Muscle of leg (tissue), 11 donors: Measurements from ENCODE around the gene NAA20. TPM values are rescaled to one million over a fixed set of nuclear protein-coding genes. Genes with fewer than 3 reads are reported as not detected.
A peak's percentile ranks its signal among the peaks of the same experiment; 100 is the strongest.

ENCODE experiments used
- DNase-seq: peaks from one replicate; pipeline ENCODE4 v3.0.0; 2013
- H3K27ac ChIP-seq: one replicate; pipeline ENCODE4 v1.5.1; 2013; ENCODE audit warnings: mild to moderate bottlenecking, low read length, control low read depth
- H3K27me3 ChIP-seq: one replicate; pipeline ENCODE4 v1.6.1; 2013; ENCODE audit warnings: low read length; ENCODE audit not compliant: control insufficient read depth, insufficient read depth
- H3K36me3 ChIP-seq: one replicate; pipeline ENCODE4 v1.6.1; 2013; ENCODE audit warnings: low read length; ENCODE audit not compliant: control insufficient read depth, insufficient read depth
- H3K4me1 ChIP-seq: one replicate; pipeline ENCODE4 v1.6.1; 2013; ENCODE audit warnings: low read length; ENCODE audit not compliant: control insufficient read depth, insufficient read depth
- H3K4me3 ChIP-seq: one replicate; pipeline ENCODE4 v1.5.1; 2013; ENCODE audit warnings: low read length, control low read depth
- H3K9me3 ChIP-seq: replicated peaks from 2 replicates; pipeline ENCODE4 v1.6.1; 2013; ENCODE audit warnings: low read depth, low read length; ENCODE audit not compliant: control insufficient read depth
- WGBS: methylation state at CpG from one replicate; pipeline ENCODE4 v1.1.5; 2013; ENCODE audit warnings: missing lambda C conversion rate; ENCODE audit not compliant: insufficient coverage; 5-methylcytosine and 5-hydroxymethylcytosine counted together
- polyA plus RNA-seq, 8 donors: library from polyadenylated mRNA; unstranded; fragments of 120-200 nt; gene quantifications; one replicate each; pipeline versions ENCODE4 v1.2.1 to v1.2.3, GENCODE V29; 2013; ENCODE audit warnings: inconsistent platforms in 1 of 8, low replicate concordance in 1 of 8; ENCODE audit not compliant: insufficient read length in 8 of 8, insufficient read depth in 1 of 8
- total RNA-seq: library from RNA; stranded (reverse); fragments of 120-200 nt; gene quantifications from one replicate; pipeline ENCODE4 v1.2.4, GENCODE V29; 2013

NAA20 gene
- total and polyA plus RNA-seq, 9 donors, result 40.9 to 72.4 (median 67.2) TPM

DNA sequence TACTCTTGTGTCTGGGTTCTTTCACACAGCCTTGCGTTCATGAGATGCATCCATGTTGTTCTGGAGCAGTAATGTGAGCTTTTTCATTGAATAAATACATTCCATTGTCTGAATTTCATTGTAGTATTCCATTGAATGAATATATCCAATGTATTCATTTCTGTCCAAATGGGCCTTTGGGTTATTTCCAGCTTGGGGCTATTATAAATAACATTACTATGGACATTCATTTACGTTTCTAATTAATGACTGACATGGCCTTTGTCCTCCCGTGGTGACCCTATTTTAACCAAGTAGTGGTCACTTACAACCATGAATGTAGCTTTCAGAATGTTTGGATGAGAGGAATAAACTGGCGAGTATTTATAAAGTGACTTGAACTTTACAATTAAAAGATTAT is 30.1 kb upstream of the NAA20 start:
- DNase-seq, result no peak
- Histone ChIP-seq H3K36me3 (peaks cover 2% of the 10 kb centered on the region), H3K27me3 (no peaks in the 10 kb centered on the region), H3K4me1 (peaks cover 7% of the 10 kb centered on the region), H3K4me3 (no peak overlapping the region), H3K27ac (no peak overlapping the region), H3K9me3 (no peaks in the 10 kb centered on the region)
- WGBS, result no CpG with 5 or more reads among the region's 4 CpGs

- Histone ChIP-seq H3K9me3 (no peaks in the 10 kb centered on the region), H3K27ac (peak overlapping the region; percentile 22), H3K4me3 (no peak overlapping the region), H3K4me1 (peaks cover 27% of the 10 kb centered on the region), H3K36me3 (peaks cover 2% of the 10 kb centered on the region), H3K27me3 (no peaks in the 10 kb centered on the region)
- WGBS, result 50% methylated on average over 1 of the region's 5 CpGs
- no peak for DNase-seq
Observed at GRCh38 chr20:19990850-19991249, 26.3 kb upstream of the NAA20 start.

DNA sequence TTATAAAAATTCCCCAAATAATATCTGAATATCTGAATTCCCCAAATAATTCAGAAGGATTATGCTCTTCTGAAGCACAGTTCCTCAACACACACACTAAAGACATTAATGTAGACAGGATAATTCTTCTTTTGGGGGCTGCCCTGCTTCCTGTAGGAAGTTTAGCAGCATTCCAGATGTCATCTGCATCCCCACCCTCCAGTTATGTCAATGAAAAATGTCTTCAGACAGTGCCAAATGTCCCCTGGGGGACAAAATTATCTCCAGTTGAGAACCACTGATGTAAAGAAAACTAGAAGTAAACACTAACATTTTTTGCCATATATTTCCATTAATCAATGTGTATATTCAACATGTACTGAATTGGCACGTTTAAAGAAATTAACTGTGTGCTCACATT is 25.9 kb upstream of the NAA20 start:
- peaks cover 28% of the 10 kb centered on the region for H3K4me1 ChIP-seq
- no peak for DNase-seq
- no CpG with 5 or more reads among the region's 1 CpG for WGBS
- peaks cover 4% of the 10 kb centered on the region for H3K36me3 ChIP-seq
- H3K27ac ChIP-seq, result no peak overlapping the region
- no peaks in the 10 kb centered on the region for H3K27me3 ChIP-seq
- H3K9me3 ChIP-seq, result no peaks in the 10 kb centered on the region
- no peak overlapping the region for H3K4me3 ChIP-seq

- H3K27me3 ChIP-seq, result no peaks in the 10 kb centered on the region
- peaks cover 4% of the 10 kb centered on the region for H3K36me3 ChIP-seq
- DNase-seq, result no peak
- no peak overlapping the region for H3K4me3 ChIP-seq
- H3K4me1 ChIP-seq, result peaks cover 33% of the 10 kb centered on the region
- no peak overlapping the region for H3K27ac ChIP-seq
- H3K9me3 ChIP-seq, result no peaks in the 10 kb centered on the region
- no CpG with 5 or more reads among the region's 2 CpGs for WGBS
Observed at GRCh38 chr20:19991854-19992253, 25.3 kb upstream of the NAA20 start.

GRCh38 chr20:19992996-19993908 is 23.9 kb upstream of the NAA20 start:
- 71% methylated on average over 2 of the region's 14 CpGs for WGBS
- no peak overlapping the region for H3K4me3 ChIP-seq
- H3K27me3 ChIP-seq, result no peaks in the 10 kb centered on the region
- peak overlapping the region; percentile 68 for H3K27ac ChIP-seq
- H3K9me3 ChIP-seq, result no peaks in the 10 kb centered on the region
- peaks cover 7% of the 10 kb centered on the region for H3K36me3 ChIP-seq
- peaks cover 38% of the 10 kb centered on the region for H3K4me1 ChIP-seq
- DNase-seq, result no peak

DNA sequence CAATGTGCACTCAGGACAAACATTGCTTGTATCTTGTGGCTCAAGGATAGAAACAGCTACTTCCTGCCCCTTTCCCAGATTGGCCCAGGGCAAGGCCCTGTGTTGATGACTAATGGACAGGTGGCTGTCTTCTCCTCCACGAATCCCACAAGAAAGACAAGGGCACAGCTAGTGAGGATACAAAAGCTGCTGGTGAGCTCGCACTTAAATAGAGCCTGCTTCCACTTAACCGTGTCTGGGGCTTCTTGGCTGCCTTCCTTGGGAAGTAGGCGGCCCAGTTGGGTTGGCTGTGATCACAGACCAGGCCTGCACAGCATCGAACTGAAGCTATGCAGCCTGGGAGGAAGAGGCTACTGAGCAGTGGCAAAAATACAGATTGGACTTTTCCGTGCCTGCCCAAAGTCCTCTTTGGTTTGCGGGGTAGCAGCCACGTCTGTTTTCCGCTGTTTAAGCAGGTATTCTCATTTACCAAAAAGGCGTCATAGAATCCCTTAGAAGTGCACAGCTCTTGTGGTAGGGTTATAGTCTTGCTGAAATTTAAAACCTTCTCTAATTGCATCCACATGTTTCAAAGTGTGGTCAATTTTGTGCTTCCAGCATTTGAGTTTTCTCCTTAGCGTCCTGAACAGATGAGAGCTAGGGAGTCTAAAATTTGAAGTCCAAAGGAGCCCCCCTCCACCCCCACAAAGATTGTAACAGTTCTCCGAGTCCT is 23.0 kb upstream of the NAA20 start:
- H3K4me3 ChIP-seq, result no peak overlapping the region
- H3K4me1 ChIP-seq, result peaks cover 38% of the 10 kb centered on the region
- H3K36me3 ChIP-seq, result peaks cover 16% of the 10 kb centered on the region
- WGBS, result 14% methylated on average over 8 of the region's 12 CpGs
- H3K27ac ChIP-seq, result peak overlapping the region; percentile 68
- peak; percentile 81 for DNase-seq
- no peaks in the 10 kb centered on the region for H3K27me3 ChIP-seq
- no peaks in the 10 kb centered on the region for H3K9me3 ChIP-seq

- no peaks in the 10 kb centered on the region for H3K9me3 ChIP-seq
- WGBS, result no CpG with 5 or more reads among the region's 5 CpGs
- H3K36me3 ChIP-seq, result peaks cover 26% of the 10 kb centered on the region
- no peak overlapping the region for H3K4me3 ChIP-seq
- DNase-seq, result peak; percentile 77
- H3K27ac ChIP-seq, result no peak overlapping the region
- peaks cover 38% of the 10 kb centered on the region for H3K4me1 ChIP-seq
- H3K27me3 ChIP-seq, result no peaks in the 10 kb centered on the region
Observed at GRCh38 chr20:19995220-19995863, 21.8 kb upstream of the NAA20 start.

DNA sequence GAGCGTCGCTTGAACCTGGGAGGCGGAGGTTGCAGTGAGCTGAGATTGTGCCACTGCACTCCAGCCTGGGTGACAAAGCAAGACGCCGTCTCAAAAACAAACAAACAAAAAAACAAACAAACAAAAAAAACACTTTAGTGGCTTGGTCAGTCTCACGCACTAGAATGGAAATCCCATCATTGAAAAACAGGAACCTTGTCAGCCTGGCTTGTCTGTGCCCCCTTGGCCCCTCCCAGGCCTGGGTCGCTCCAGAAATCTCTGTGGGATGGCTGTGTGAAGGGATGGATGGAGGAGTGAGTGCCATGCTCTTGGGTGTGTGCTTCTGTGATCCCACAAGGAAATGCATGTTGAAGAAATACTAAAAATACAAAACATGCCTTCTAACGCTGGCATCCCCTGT is 20.9 kb upstream of the NAA20 start:
- WGBS, result 98% methylated on average over 5 of the region's 8 CpGs
- Histone ChIP-seq H3K36me3 (peaks cover 34% of the 10 kb centered on the region), H3K9me3 (no peaks in the 10 kb centered on the region), H3K4me1 (peaks cover 33% of the 10 kb centered on the region), H3K4me3 (no peak overlapping the region), H3K27ac (peak overlapping the region; percentile 36), H3K27me3 (no peaks in the 10 kb centered on the region)
- DNase-seq, result no peak

- peaks cover 33% of the 10 kb centered on the region for H3K4me1 ChIP-seq
- no peak overlapping the region for H3K4me3 ChIP-seq
- DNase-seq, result peak; percentile 89
- peak overlapping the region; percentile 36 for H3K27ac ChIP-seq
- WGBS, result 0% methylated on average over 1 of the region's 9 CpGs
- H3K36me3 ChIP-seq, result peaks cover 36% of the 10 kb centered on the region
- H3K9me3 ChIP-seq, result no peaks in the 10 kb centered on the region
- H3K27me3 ChIP-seq, result no peaks in the 10 kb centered on the region
Observed at GRCh38 chr20:19996917-19997316, 20.2 kb upstream of the NAA20 start.
